NCI-H526 treated with DMSO at 0.1 percent for 48 hours (cell line): ENCODE measurements around the gene CDKL1.
"Not testable (repeated sequence)": the region's sequence is repeated elsewhere in the genome, so short reads cannot be mapped to it uniquely, and the experiment has no call there.

Source experiments
- DNase-seq: peaks from one replicate; lab custom pipeline; 2025; lab: John Stamatoyannopoulos, UW

The CDKL1 gene

GRCh38 chr14:50387548-50387947, 9.1 kb downstream of the CDKL1 start:
- no peak for DNase-seq

DNA sequence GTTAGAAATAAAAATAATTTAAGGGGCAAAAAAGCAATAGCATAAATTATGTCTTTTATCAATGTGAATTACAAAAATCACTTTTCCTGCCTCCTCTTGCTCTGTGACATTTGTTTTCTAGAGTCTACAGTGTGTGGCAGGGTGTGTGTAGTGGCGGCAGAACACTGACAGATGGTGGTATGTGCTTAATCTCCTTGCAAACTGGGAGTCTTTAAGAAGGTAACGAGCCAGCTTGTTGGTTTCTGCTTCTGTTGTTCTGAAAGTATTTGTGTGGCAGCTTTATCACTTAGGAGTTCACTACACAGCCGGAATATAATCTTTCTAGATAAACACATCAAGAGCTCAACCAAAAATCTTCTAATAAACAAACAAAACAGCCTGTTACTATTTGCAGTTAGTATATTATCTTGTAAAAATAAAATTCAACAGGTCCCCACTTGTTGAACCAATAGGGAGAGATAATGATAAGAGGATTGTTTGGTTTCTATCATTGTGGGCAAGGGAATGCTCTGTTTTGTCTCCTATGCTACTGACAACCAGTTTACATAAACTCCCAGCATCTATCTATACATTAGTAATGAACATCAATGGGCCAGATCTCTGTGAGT, 13.0 kb downstream of the CDKL1 start:
- no peak for DNase-seq

GRCh38 chr14:50381823-50382287, 14.8 kb downstream of the CDKL1 start:
- no peak for DNase-seq

GRCh38 chr14:50381008-50381407, 15.7 kb downstream of the CDKL1 start:
- no peak for DNase-seq

GRCh38 chr14:50380455-50380854, 16.2 kb downstream of the CDKL1 start:
- no peak for DNase-seq

DNA sequence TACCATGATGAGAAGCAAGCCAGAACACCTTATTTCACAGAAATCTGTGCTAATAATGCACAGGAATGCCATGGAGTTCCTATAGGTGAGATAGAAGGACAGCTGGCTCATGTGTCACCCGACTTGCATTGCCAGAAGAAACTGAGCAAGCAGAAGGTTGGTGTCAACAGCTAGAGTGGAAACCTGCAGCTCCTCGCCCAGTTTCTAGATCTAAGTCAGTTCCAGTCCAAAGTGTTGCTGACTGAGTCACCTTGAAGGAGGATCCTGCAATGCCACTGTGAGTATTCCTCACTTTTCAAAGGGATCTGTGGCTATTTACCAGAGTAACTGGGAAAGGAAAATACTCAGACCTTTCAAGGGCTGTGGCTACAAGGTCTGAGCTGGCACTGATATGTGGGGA, 17.1 kb downstream of the CDKL1 start:
- no peak for DNase-seq

DNA sequence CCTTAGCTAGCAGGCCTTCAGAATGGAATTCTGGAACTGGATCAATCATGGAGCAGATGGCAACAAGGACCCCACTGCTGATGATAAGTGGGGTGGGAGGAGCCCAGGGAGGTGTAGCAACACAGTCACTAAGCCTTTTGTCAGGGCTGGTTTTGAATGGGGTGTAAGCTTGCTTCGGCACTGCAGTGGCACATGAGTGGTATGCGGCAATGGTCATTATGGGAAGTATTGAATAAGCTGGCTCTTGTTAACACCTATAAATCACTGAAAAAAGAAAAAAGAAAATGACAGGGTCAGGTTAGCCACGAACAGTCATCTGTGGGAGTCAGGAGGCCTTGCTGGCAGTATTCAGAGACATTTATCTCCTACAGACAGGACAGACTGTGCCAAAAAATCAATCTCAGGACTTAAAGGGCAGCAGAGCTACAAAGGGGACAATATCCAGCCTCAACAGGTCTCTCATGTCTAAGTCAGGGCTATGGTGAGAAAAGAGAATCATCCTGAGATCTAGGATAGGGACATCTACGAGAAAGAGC, 19.1 kb downstream of the CDKL1 start:
- DNase-seq: no peak

GRCh38 chr14:50375760-50376159, 20.9 kb downstream of the CDKL1 start:
- DNase-seq: no peak

- DNase-seq: no peak
Observed at GRCh38 chr14:50373959-50374358, 22.7 kb downstream of the CDKL1 start.

- DNase-seq: no peak
Observed at GRCh38 chr14:50371546-50371945, 25.1 kb downstream of the CDKL1 start.

GRCh38 chr14:50366589-50366988, 30.1 kb downstream of the CDKL1 start:
- no peak for DNase-seq

- no peak for DNase-seq
Observed at GRCh38 chr14:50366115-50366514, 30.6 kb downstream of the CDKL1 start.

GRCh38 chr14:50365572-50365971, 31.1 kb downstream of the CDKL1 start:
- DNase-seq: not testable (repeated sequence)

GRCh38 chr14:50364792-50365191, 31.9 kb downstream of the CDKL1 start:
- no peak for DNase-seq

GRCh38 chr14:50363714-50364111, 33.0 kb downstream of the CDKL1 start:
- DNase-seq: no peak

DNA sequence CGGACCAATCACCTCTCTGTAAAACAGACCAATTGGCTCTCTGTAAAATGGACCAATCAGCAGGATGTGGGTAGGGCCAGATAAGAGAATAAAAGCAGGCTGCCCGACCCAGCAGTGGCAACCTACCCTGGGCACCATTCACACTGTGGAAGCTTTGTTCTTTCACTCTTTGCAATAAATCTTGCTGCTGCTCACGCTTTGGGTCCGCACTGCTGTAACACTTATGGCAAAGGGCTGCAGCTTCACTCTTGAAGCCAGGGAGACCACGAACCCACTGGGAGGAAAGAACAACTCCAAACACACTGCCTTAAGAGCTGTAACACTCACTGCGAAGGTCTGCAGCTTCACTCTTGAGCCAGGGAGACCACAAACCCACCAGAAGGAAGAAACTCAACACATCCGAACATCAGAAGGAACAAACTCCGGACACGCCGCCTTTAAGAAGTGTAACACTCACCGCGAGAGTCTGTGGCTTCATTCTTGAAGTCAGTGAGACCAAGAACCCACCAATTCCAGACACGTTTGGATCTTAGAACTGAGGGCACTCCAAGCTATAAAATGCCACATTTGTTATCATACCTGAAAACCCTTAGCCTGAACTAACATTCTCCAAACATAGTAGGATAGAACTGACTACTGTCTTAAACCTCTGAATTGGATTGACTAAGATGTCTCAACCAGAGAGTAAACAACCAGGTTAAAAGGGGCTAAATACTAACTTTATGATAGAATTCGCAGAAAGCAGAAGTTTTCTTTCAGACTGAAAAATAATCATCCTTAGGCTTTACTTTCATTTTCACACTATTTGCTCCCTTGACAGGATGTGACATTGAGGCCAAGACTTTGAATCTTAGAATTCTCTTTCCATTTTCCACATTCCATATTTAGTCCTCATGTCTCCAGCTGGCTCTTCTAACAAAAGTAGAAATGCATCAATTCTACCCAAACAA, 33.6 kb downstream of the CDKL1 start:
- DNase-seq: no peak

GRCh38 chr14:50361473-50362403, 34.9 kb downstream of the CDKL1 start:
- DNase-seq: not testable (repeated sequence)

- no peak for DNase-seq
Observed at GRCh38 chr14:50360851-50361250, 35.8 kb downstream of the CDKL1 start.

GRCh38 chr14:50360093-50360492, 36.6 kb downstream of the CDKL1 start:
- DNase-seq: no peak

- DNase-seq: no peak
Observed at GRCh38 chr14:50359631-50360030, 37.0 kb downstream of the CDKL1 start.

DNA sequence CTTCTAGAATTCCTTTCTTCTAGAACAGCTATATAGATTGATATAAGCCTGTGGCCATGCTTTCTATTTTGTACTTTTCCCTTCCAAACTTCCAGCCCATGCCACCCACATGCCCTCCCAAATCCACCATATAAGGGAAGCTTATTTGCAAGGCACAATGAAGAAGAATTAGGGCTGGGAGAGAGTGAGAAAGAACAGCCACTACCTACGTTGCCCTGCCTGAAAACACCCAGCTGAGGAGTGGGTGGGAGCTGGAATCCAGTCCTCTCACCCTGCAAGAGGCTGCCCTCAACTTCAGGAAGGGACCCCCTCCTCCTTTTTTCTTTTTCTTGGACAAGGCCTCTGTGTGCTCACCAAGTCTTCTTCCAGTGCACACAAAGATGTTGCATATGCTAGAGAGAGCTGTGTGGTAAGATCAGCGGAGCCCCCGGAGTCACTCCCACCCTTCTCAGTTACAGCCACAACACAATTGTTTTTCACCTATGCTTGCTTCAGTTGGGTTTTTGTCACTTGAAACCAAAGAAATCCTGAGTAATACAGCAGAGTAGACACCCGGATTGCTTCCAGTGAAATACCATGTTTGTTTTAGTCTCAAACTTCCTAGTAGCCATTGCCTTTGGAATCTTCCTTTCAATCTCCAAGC, 38.8 kb downstream of the CDKL1 start:
- no peak for DNase-seq
